ENCODE measurements around the gene ATAD3B. TPM values are rescaled to one million over a fixed set of nuclear protein-coding genes. Genes with fewer than 3 reads are reported as not detected.
"Not testable (repeated sequence)": the region's sequence is repeated elsewhere in the genome, so short reads cannot be mapped to it uniquely, and the experiment has no call there.

ATAD3B gene
- polyA plus RNA-seq, 1 donor: 12.0 TPM

- no peak for DNase-seq (ENCODE audit: low read depth)
These were observed 39.5 kb downstream of the ATAD3B start for GRCh38 chr1:1510912-1511532.

DNA sequence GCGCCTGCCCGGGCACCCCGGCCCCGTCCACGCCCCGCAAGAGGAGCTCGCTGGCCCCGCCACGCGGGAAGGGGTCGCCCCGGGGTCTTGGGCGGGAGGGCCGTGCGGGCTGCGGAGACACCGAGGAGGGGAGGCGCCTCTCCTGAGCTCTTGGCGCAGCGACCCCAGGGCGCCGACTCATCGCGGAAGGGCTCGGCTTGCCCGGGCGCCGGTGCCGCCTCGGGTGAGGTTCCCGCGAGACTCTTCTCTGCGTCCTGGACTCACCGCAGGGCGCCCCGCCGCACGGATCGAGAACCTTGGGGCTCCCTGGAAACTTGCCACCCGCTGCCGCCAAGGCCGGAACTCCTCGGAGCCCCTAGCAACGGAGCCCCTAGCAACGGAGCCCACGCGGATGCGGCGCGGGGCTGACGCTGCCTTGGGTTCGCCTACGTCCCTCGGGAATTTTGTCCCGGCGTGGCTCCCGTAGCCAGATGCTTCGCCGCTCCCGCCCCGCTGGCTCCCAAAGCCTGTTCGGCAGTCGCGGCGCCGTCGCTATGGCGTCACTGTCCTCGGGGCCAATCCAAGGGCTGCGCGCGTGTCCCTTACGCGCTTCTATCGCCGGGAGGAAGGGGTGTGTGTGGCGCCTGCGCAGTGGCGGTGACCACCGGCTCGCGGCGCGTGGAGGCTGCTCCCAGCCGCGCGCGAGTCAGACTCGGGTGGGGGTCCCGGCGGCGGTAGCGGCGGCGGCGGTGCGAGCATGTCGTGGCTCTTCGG, 40.1 kb downstream of the ATAD3B start, which contains the start of gene ATAD3A:
ATAD3A (plus strand) TSS at position 630 of the 753 bp plus-strand sequence; CDS start at position 737, 107 bp downstream.
- DNase-seq (ENCODE audit: low read depth): peak; percentile 91

DNA sequence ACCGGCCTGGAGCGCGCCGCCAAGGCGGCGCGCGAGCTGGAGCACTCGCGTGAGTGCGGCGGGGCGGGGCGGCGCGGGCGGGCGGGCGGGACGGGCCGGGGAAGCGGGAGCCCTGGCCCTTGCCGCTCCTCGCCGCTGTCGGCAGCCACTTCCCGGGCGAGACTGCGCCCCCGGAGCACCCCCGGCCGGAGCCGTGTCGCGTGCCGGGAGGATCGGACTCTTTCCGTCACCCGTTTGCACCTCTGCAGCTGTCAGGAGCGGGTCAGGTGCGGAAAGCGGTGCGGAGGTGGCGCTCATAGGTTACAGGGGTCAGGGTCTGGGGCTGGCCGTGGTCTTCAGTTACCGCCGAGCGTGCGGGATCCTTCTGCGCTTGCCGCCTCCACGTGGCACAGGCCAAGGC, 40.9 kb downstream of the ATAD3B start:
- not testable (repeated sequence) for DNase-seq (ENCODE audit: low read depth)

DNA sequence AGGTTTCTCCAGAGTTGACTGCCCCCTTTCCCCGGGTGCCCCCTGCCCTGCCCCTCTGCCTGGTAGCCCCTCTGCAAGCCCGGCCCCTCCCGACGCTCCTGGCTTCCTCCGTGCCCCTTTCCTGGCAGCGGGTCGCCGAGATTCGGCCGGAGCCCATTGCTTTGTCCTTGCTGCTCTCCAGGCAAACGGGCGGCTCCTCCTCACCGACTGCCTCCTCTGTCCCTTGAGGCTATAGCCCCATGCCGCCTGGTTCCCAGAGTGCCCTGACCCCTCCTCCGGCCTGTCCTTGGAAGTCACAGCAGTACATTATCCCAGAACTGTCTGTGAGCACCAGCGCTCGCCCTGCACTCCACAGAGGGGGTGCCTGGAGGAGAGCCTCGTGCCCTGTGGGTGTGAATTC, 42.1 kb downstream of the ATAD3B start:
- not testable (repeated sequence) for DNase-seq (ENCODE audit: low read depth)

- DNase-seq (ENCODE audit: low read depth): not testable (repeated sequence)
These were observed 42.8 kb downstream of the ATAD3B start for GRCh38 chr1:1514376-1514775.

- not testable (repeated sequence) for DNase-seq (ENCODE audit: low read depth)
These were observed 45.4 kb downstream of the ATAD3B start for GRCh38 chr1:1516923-1517322.

DNA sequence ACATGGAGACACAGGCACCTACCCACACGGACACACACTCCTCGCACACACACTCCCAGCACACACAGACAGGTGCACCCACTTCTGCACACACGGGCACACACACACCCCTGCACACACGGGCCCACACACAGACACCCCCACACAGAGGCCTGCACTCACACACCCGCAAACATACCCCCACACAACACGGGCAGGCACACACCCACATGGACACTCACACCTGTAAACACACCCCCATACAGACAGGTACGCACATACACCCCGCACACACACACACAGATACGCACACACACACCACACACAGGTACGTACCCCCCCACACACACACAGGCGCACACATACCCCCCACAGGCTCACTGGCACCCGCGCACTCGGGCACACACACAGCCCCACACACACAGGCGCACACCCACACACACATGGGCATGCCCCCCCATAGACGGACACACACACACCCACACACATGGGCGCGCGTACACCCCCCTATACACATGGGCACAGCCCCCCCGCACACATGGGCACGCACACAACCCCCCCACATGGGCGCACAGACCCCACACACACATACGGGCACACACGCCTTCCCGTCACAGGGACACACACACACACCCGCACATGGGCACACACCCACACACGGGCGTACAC, 46.5 kb downstream of the ATAD3B start:
- DNase-seq (ENCODE audit: low read depth): no peak

- DNase-seq (ENCODE audit: low read depth): not testable (repeated sequence)
These were observed 47.0 kb downstream of the ATAD3B start for GRCh38 chr1:1518621-1519007.

DNA sequence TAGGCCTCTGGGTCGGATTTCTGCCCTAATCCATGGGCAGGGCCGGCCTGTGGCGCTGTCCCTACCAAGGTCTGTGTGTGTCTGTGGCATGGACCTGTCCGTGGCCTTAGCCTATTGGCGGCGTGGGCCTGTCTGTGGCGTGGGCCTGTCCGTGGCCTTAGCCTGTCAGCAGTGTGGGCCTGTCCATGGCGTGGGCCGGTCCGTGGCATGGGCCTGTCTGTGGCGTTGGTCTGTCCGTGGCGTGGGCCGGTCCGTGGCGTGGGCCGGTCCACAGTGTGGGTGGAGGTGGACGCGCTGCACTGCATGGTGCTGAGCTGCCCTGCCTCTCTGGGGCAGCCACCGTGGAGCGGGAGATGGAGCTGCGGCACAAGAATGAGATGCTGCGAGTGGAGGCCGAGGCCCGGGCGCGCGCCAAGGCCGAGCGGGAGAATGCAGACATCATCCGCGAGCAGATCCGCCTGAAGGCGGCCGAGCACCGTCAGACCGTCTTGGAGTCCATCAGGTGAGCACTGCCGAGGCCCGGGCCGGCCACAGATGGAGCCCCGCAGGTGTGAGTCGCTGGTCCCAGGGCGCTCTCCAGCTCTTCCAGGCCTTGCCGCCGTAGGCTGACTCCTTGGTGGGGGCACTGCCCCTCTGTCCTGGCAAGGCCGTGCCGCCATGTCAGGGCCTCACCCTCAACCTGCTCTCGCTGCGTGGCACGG, 48.4 kb downstream of the ATAD3B start:
- DNase-seq (ENCODE audit: low read depth): not testable (repeated sequence)

GRCh38 chr1:1521331-1521730, 49.8 kb downstream of the ATAD3B start:
- no peak for DNase-seq (ENCODE audit: low read depth)

GRCh38 chr1:1522536-1522935, 51.0 kb downstream of the ATAD3B start:
- DNase-seq (ENCODE audit: low read depth): not testable (repeated sequence)

DNA sequence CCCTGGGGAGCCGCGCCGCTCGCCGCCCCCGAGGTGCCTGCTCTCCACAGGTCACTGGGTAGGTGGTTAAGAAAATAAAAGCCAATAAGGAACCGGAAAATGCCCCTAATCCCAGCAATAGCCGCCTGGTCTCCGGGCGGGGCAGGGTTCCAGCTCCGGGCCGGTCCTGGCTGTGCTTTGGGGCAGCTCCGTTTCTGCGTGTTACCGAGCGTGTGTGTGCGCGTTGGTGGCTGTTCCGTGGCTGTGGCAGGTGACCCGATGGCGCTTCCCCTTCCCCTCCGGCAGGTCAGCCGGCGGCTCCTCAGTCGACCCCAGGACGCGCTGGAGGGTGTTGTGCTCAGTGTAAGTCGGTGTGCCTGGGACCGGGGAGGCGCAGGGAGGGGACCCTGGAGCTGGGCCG, 51.7 kb downstream of the ATAD3B start:
- DNase-seq (ENCODE audit: low read depth): not testable (repeated sequence)

GRCh38 chr1:1523651-1524050, 52.1 kb downstream of the ATAD3B start:
- DNase-seq (ENCODE audit: low read depth): not testable (repeated sequence)

GRCh38 chr1:1524750-1525383, 53.3 kb downstream of the ATAD3B start:
- not testable (repeated sequence) for DNase-seq (ENCODE audit: low read depth)

DNA sequence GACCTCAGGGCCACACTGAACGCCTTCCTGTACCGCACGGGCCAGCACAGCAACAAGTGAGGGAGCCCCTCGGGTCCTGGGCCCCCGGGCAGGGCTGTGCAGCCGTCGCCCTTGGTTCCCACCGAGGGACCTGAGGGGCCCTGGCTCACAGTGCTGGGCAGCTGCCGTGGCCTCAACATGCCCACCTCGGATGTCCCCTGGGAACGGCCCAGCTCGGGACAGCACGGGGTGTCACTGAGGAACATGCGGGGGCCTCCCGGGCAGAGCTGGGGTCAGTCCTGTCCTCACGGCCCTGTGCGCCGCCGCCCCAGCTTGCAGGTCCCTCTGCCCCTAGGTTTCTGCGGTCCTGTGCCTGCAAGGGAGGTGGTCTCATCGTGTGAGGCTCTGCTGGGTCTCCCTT, 54.9 kb downstream of the ATAD3B start:
- DNase-seq (ENCODE audit: low read depth): not testable (repeated sequence)

GRCh38 chr1:1527092-1527816, 55.7 kb downstream of the ATAD3B start:
- no peak for DNase-seq (ENCODE audit: low read depth)

- no peak for DNase-seq (ENCODE audit: low read depth)
These were observed 57.0 kb downstream of the ATAD3B start for GRCh38 chr1:1528301-1529267.

DNA sequence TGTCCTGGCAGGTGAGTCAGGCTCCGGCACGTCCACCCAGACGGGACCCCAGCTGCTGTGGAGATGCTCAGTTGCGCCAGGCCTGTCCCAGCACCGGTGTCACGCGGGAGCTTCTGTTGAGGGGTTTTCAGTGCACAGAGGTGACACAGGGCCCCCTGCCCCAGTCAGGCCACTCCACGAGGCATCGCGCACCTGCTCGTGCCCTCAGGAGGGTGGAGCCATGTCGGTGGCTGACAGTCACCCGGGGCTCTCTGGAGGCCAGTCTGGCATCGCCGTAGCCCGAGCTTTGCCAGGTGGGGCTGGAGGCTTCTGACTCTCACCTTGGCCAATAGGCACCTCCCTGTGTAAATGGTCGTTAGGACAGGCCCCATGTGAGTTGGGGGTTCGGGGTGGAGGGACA, 57.8 kb downstream of the ATAD3B start:
- no peak for DNase-seq (ENCODE audit: low read depth)

DNA sequence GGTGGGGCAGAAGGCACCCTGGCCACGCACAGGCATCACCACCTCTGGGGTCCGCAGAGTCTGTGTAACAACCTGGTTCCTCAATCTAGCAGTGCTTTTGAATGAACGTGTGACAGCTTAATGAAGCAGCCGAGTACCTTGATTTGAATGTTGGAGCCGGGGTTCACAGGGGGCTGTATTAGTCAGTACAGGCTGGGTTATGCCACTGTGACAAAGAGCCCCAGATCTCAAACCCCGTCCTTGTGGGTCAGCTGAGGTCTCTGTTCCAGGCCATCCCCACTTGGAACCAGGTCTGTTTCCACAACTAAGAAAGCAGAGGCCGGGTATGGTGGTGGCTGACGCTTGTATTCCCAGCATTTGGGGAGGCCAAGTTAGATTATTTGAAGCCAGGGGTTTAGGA, 58.4 kb downstream of the ATAD3B start:
- no peak for DNase-seq (ENCODE audit: low read depth)

DNA sequence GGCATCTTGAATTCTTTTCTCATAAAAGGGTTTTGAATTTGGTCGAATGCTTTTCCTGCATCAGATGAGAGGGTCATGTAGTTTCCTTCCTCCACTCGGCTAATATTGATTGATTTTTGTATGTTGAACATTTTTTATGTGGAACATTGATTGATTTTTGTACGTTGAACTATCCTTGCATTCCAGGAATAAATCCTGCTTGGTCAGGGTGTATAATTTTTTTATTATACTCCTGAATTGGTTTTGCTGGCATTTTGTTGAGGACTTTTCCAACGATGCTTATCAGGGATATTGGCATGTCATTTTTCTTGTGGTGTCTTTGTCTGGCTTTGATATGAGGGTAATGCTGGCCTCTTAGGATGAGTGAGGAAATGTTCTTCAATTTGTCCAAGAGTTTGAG, 60.4 kb downstream of the ATAD3B start:
- DNase-seq (ENCODE audit: low read depth): no peak

All from forelimb muscle (tissue), 1 donor.